COLO668 (cell line): ENCODE results near the gene USF1.
"Not testable (repeated sequence)": the region's sequence is repeated elsewhere in the genome, so short reads cannot be mapped to it uniquely, and the experiment has no call there.

ENCODE experiments used
- DNase-seq: peaks from one replicate; lab custom pipeline; 2025; ENCODE audit not compliant: unreplicated experiment; lab: John Stamatoyannopoulos, UW

Gene USF1

GRCh38 chr1:161079436-161080110 lies 33.8 kb upstream of the USF1 start:
- DNase-seq, result no peak

- DNase-seq, result no peak
Measured at GRCh38 chr1:161077426-161077825, 31.6 kb upstream of the USF1 start.

- DNase-seq, result no peak
Measured at GRCh38 chr1:161076410-161076809, 30.6 kb upstream of the USF1 start.

DNA sequence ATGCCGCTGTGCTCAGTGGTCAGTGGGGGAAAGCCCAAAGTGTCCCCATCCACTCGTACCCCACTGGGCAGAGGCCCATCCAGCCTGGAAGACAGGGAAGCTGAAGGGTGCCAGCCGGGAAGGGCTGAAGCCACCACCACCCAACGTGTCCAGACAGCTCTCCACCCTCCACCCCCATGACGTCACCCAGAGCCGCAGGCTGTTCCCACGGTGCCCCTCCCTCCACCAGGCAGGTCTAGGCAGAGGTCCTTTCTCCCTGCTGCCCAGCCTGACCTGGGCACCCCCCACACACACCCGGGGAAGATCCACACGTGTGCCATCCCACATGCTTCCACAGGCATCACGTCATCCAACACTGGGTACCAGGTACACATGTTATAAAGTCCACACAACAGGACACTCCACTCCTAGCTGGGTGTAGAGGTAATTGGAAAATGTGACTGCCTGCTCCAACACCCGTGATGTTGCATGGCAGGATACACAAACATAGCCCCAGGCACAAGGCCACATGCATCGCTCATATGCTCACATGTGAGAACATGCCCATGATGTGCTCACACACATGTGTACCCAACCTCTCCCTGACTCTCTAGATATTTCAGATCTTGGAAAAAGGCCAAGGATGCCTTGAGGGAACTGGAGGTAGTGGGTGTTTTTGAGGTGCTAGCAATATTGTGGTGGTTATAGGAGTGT lies 29.0 kb upstream of the USF1 start:
- DNase-seq, result peak; percentile 36

- no peak for DNase-seq
Measured at GRCh38 chr1:161073474-161074121, 27.8 kb upstream of the USF1 start.

DNA sequence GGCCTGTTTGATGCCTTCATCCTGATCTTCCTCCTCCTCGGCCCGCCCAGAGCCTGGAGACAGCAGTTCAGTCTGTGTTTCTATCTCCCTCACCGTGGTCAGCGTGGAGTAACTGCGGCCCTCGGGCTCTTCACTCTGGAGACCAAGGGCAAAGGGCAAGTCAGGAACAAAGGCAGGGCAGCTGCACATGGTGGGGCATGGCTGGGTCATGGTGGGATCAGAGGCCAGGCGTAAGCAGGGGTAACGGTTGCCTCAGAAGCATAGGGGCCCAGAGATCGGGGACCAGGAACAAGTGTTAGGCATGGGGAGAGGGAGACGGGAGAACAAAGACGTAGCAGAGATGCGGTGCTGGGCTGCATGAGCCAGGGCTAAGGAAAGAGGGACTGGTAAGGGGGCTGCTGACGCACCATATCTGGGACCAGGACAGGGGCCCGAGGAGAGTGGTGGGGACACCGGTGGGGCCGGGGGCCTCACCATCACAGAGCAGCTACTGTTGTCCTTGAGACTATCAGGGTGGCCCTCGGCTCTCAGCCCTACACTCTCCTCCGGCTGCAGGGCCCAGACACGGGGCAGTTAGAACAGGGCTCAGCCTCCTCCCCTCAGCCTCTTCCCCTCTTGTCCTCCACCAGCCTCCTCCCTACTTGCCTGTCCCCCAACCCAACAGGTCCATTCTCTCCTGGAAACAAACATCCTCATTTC lies 27.1 kb upstream of the USF1 start:
- DNase-seq, result no peak

- DNase-seq, result peak; percentile 31
Measured at GRCh38 chr1:161071886-161072371, 26.2 kb upstream of the USF1 start.

- no peak for DNase-seq
Measured at GRCh38 chr1:161070761-161071160, 25.0 kb upstream of the USF1 start.

- no peak for DNase-seq
Measured at GRCh38 chr1:161069731-161070270, 24.0 kb upstream of the USF1 start, which contains the start of gene ARHGAP30. Gene ARHGAP30, minus strand, starts transcription at chr1:161069891. Its CDS starts 267 bp downstream, at chr1:161069624.

- no peak for DNase-seq
Measured at GRCh38 chr1:161069241-161069640, 23.5 kb upstream of the USF1 start.

GRCh38 chr1:161068306-161069234 lies 22.8 kb upstream of the USF1 start:
- no peak for DNase-seq

DNA sequence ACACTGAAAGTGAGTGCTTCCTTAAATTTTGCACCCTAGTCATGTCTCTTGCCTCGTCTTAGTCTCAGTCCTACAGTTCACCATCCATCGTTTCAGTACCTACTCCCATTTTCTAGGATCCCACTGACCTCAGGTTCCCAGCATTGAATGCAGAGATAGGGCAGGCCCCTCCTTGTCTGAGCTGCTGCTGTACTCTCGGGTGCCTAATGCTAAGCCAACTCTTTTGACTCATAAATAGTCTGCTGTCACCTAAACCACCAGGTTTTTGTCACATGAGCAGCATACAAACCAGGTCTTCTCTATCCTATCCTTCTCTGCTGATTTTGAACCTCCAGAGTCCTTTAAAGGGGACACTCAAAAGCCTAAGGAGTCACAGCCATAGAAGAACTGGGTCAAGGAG lies 20.9 kb upstream of the USF1 start:
- DNase-seq, result no peak

DNA sequence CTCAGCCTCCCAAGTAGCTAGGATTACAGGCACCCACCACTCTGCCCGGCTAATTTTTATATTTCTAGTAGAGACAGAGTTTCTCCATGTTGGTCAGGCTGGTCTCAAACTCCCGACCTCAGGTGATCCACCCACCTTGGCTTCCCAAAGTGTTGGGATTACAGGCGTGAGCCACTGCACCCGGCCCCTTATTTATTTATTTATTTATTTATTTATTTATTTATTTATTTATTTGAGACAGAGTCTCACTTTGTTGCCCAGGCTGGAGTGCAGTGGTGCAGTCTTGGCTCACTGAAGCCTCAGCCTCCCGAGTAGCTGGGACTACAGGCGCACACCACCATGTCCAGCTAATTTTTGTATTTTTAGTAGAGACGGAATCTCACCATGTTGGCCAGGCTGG lies 19.9 kb upstream of the USF1 start:
- not testable (repeated sequence) for DNase-seq

- DNase-seq, result not testable (repeated sequence)
Measured at GRCh38 chr1:161063936-161064335, 18.2 kb upstream of the USF1 start.

GRCh38 chr1:161061419-161061818 lies 15.6 kb upstream of the USF1 start:
- DNase-seq, result no peak

- DNase-seq, result no peak
Measured at GRCh38 chr1:161059293-161059692, 13.5 kb upstream of the USF1 start.

DNA sequence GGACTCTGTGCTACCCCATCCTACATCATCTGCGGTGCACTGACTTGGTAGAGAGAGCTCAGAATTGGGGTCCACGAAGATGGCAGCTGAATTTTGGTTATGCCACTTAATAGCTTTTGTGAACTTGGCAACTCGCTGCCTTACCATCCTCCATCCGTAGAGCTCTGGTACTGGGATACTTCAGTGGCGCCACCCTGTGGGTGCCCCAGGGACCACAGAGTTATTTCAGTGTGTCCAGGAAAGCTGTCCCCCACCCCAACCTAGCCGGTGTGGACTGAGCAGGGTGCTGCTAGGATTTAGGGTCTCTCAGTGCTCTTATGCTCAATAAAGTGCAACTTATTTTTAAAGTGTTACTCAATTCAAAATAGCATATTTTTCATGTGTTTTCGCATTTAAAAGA lies 9.0 kb upstream of the USF1 start:
- DNase-seq, result no peak

- DNase-seq, result no peak
Measured at GRCh38 chr1:161054232-161054631, 8.5 kb upstream of the USF1 start.

- no peak for DNase-seq
Measured at GRCh38 chr1:161052899-161053298, 7.1 kb upstream of the USF1 start.

DNA sequence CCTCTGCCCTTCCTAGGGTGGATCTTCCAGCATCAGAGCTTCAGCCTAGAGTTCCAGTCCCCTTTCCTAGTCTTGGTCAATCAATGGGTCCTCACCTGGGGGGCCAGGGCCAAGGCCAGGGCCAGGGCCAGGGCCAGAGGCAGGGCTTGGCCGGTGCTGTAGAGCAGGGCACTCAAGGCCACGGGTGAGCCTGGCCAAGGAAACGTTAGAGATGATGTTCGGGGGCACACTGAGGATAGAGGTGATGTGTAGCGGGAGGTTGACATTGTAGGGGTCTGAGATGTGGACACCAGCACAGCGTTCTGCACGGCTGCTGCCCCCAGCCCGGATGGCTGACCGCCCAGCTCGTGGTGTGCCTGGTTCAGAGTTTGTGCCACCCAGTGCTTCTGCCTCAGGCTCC lies 5.4 kb upstream of the USF1 start:
- no peak for DNase-seq
